AML-193 (cell line): ENCODE measurements around the gene VCL.
"Not testable (repeated sequence)": the region's sequence is repeated elsewhere in the genome, so short reads cannot be mapped to it uniquely, and the experiment has no call there.

Experiments used
- DNase-seq, 2 experiments: peaks; one replicate each; lab custom pipeline; 2025; lab: John Stamatoyannopoulos, UW

The VCL gene

GRCh38 chr10:74006269-74006668 is 8.4 kb downstream of the VCL start:
- no peak for DNase-seq

- DNase-seq = no peak
Measured at GRCh38 chr10:74008212-74008731, 10.4 kb downstream of the VCL start.

GRCh38 chr10:74011017-74011416 is 13.1 kb downstream of the VCL start:
- peak; percentile 48 to 68 for DNase-seq

- DNase-seq = peak; percentile 15 to 29
Measured at GRCh38 chr10:74011770-74012169, 13.9 kb downstream of the VCL start.

- peak in 1 of 2 experiments; percentile 14 for DNase-seq
Measured at GRCh38 chr10:74012480-74012879, 14.6 kb downstream of the VCL start.

- no peak for DNase-seq
Measured at GRCh38 chr10:74013004-74013403, 15.1 kb downstream of the VCL start.

- not testable (repeated sequence) for DNase-seq
Measured at GRCh38 chr10:74014574-74014973, 16.7 kb downstream of the VCL start.

- DNase-seq = no peak
Measured at GRCh38 chr10:74018241-74018640, 20.3 kb downstream of the VCL start.

- peak in 1 of 2 experiments; percentile 20 for DNase-seq
Measured at GRCh38 chr10:74021248-74022055, 23.5 kb downstream of the VCL start.

- DNase-seq = no peak
Measured at GRCh38 chr10:74022926-74023629, 25.2 kb downstream of the VCL start.

GRCh38 chr10:74024600-74024999 is 26.7 kb downstream of the VCL start:
- DNase-seq = no peak

GRCh38 chr10:74025380-74025978 is 27.6 kb downstream of the VCL start:
- DNase-seq = no peak

- no peak for DNase-seq
Measured at GRCh38 chr10:74026428-74027015, 28.6 kb downstream of the VCL start.

GRCh38 chr10:74027702-74028101 is 29.8 kb downstream of the VCL start:
- no peak for DNase-seq

GRCh38 chr10:74029943-74030342 is 32.0 kb downstream of the VCL start:
- DNase-seq = no peak

GRCh38 chr10:74032208-74032607 is 34.3 kb downstream of the VCL start:
- DNase-seq = not testable (repeated sequence)

- peak; percentile 23 to 76 for DNase-seq
Measured at GRCh38 chr10:74032900-74033655, 35.2 kb downstream of the VCL start.

- DNase-seq = no peak
Measured at GRCh38 chr10:74033702-74034101, 35.8 kb downstream of the VCL start.

GRCh38 chr10:74034301-74034700 is 36.4 kb downstream of the VCL start:
- no peak for DNase-seq

GRCh38 chr10:74035303-74035702 is 37.4 kb downstream of the VCL start:
- DNase-seq = peak; percentile 30 to 35

- no peak for DNase-seq
Measured at GRCh38 chr10:74036474-74036873, 38.6 kb downstream of the VCL start.
